ENCODE data around the gene C11orf21.
"Not testable (repeated sequence)": the region's sequence is repeated elsewhere in the genome, so short reads cannot be mapped to it uniquely, and the experiment has no call there.

The C11orf21 gene

DNA sequence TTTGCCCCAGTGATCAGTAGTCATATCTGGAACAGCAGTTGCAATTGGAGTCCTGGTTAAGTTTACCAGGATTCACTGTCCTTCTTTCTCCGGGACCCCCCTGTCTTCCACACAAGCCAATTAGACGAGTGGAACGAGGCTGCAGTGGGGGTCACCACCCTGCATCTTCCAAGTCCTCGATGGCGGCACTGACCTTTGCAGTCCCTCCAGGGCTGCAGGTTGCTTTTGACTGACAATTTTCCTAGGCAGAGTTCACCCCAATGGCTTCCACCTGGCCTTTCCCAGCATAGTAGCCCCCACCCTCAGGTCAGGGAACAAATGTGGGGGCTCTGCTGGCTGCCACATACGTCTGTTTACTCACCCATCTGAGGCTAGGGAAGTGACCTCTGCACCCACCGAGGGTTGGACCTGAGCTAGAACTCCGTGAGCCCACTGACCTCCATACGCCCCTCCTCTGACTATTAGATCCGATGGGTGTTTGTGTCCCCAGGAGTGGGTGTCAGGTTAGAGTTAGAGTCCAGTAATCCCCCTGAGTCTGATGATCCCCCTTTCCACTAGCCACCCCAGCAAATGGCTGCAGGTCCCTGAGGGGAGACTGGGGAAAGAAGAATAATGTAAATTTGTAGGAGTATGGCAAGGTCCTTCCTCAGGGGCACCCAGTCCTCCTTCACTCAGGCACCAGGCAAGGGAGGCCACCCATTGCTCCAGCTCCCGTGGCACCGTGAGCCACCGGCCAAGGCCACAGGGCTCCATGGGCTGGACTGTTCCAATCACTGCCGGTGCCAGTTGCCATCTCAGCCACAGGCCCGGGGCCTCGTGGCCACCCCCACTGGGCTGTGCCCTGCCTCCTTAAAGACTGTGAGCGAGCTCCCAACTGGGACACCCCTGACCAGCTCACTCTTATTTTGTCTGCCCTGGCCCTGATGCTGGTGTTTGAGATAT lies 5.5 kb downstream of the C11orf21 start:
- no peak for DNase-seq

- no peak for DNase-seq
Measured at GRCh38 chr11:2294926-2295290, 6.8 kb downstream of the C11orf21 start.

DNA sequence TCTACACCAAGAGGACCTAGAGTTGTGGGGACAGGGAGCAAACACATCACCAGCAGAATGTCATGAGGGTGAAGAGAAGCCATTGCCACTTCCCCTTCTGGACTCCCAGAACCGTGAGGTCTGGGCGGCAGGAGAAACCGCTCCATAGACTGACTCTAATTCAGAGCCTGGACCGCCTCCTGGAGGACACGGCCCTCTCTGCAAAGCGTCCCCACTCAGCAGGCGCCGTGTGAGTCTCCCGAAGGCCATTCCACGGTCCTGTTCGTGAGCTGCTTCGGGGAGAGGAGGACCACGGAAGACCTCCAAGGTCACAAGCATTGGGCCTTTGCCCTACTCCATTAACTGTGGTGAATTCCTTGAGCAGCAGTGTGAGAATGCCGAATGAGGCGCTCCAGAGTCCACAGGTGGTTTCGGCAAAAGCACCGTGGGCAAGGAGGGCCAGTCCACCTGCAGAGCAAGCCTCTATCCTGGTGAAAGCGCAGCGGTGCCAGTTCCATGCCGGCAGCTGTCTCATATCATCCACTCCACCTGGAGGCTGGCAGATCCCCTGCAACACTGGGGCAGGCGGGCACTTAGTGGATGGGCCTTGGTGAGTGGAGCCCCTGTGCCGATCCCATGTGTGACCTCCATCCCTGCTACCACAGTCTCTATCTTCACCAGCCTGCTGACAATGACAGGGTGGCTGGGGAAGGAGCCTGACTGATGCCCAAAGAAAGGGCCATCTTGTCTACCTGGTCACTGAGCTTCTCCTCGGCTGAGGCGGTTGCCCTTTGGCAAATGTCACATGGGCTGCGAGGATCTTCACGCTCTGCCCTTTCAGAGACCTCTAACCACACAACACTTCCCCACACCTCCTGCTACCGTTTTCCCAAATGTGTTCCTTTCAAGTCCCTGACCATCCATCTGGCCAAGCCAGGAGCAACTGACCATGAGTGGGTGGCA lies 7.5 kb downstream of the C11orf21 start:
- no peak for DNase-seq

GRCh38 chr11:2293531-2293971 lies 8.2 kb downstream of the C11orf21 start:
- DNase-seq = no peak

DNA sequence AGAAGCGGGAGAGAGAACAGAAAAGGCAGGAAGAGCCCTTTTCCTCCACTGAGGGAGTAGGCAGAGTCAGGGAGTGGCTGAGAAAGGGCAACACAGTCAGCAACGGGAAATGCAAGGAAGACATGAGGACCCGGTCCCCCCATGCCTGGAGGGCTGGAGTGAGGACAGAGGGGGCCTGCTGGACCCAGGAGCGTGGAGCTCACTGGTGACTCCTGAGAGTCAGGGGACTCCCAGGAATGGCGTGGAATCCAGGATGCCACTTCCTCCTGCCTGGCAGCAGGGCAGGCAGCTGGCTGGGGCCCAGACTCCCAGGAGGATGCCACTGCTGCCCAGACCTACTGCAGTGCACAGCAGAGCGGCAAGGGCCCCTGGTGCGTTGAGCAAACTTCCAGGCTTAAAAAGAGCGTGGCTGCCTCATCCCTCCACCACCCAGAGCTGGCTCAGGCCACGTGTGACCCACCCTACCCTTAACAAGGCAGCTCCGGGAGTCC lies 11.3 kb downstream of the C11orf21 start:
- no peak for DNase-seq

- DNase-seq = no peak
Measured at GRCh38 chr11:2289859-2290258, 11.9 kb downstream of the C11orf21 start.

GRCh38 chr11:2289350-2289749 lies 12.4 kb downstream of the C11orf21 start:
- DNase-seq = no peak

GRCh38 chr11:2287091-2287490 lies 14.6 kb downstream of the C11orf21 start:
- no peak for DNase-seq

DNA sequence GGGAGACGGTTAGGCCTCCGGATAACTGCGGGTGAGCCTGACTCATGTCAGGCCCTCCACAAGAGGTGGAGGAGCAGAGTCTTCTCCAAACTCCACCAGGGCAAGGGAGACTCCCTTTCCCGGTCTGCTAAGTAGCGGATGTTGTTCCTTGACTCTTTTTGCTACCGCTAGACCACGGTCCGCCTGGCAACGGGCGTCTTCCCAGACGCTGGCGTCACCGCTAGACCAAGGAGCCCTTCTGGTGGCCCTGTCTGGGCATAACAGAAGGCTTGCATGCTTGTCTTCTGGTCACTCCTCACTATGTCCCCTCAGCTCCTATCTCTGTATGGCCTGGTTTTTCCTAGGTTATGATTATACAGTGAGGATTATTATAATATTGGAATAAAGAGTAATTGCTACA lies 15.4 kb downstream of the C11orf21 start:
- not testable (repeated sequence) for DNase-seq

DNA sequence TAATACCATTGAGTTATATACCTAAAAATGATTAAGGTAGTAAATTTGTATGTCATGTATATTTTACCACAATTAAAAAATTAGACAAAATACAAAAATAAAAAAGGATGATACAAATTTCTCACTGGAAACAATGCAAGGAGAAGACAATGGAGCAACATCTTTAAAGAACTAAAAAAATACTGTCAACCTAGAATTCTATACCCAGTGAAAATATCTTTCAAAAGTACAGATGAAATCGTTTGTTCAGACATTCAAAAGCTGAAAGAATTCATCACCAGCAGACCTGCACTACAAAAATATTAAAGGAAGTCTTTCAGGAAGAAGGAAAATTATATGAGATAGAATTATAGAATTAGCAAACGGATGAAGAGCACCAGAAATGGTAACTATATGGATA lies 21.5 kb downstream of the C11orf21 start:
- no peak for DNase-seq

DNA sequence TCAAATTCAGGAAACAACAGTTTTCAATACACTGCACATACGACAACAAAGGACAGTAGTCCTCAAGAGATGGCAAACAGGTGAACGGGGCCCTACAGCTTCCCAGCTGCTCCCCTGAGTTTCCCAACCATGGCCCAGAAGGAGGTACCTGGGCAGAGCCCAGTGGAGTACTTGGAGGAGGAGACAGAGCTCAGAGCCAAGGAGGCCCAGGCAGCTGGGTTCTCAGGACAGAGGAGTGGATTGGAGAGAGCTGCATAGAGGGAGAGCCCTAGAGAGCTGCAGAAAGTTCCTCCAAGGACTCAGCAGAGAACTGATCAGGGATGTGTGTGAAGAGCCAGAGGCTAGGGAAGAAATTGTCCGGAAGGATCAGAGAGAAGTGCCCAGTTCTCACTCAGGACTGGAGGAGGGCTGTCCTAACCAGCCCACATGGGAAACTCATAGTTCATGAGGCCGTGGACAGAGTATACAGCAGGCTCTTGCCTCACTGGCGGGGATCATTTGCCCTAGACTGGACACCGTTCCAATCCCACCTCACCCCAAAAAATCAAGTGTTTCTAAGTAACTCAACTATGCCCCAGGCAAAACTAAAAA lies 23.7 kb downstream of the C11orf21 start:
- DNase-seq = no peak

DNA sequence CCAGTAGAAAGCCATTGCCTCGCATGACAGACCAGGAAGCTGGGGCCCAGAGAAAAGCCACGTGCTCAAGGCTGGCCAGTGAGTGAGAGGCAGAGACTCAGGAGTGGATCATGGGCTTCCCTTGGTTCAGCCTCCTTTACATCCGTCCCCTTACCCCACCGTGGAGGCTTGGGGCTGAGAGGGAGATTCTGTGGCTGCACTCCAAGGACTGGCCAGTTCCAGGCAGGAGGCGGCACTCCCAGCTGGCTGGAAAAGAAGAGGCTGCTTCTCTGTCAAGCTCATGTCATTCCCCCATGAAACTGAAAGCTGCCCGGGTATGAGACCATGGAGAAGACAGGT lies 24.7 kb downstream of the C11orf21 start:
- DNase-seq = no peak

DNA sequence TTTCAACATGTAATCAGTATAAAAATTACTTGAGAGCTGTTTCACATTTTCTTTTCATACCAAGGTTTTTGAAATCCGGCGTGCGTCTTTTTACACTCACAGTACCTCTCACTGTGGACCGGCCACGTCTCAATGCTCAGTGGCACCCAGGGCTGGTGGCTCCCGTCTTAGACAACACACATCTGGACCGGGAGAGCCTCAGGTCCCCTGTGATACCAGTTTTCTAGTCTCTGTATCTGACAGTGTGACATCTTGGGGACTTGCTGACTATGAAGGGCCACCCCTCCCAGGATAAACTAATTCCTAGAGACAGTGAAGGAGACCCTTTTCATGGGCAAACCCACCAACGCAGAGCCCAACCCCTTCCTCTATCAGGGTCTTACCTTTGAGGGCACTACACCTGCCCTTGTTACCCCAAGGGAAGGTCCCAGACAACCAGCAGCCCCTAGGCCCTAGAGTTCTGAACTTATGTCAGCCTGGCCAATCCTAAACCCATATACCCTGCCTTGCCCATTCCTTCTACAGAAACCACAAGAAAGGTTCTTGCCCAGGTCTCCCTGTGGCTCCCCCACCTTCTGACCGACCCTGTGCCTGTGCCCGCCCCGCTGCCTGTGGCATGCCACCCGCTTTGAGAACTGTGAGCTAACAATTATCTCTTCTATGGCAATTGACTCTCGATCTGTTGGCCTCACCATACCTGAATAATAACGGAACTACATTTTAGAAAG lies 25.3 kb downstream of the C11orf21 start:
- no peak for DNase-seq

DNA sequence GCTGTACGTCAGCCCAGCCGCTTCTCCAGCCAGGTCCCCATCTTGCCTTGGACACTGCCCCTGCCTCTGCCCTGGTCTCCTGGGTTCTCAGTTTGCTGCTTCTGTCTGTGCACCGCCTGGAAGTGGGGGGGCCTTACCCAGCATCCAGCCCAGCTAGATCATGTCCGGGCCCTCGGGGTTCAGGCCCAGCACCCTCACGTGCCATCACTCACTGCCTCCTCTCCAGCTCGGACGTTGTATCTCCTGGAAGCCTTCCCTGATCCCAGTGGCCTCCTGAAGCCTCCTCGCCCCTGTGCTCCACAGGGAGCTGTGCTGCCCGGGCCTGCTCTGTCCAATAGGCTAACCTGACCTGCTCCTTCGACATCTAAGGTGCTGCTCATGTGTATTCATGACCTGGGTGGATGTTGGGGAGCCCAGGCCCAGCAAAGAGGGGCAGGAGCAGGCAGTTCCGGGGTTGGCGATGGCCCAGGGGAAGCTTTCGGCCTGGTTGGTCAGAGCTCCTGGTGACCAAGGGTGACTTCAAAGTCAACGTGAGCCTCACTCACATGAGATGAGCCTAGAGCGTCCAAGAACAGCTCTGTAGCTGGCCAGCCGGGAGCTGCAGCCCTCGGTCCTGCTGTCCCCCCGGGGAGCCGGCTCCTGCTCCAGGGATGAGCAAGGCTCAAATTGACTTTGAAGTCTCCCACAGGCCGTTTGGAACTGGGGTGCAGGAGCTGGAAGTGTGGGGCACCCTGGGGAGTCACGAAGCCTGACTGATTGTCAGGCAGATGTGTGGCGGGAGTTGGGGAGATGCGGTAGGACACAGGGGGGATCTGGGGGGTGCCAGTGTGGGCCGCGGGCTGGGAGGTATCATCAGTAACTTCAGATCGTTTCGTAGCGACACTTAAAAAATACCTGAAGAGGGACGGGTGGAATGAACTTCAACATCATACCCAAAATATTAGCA lies 26.1 kb downstream of the C11orf21 start:
- DNase-seq = no peak

DNA sequence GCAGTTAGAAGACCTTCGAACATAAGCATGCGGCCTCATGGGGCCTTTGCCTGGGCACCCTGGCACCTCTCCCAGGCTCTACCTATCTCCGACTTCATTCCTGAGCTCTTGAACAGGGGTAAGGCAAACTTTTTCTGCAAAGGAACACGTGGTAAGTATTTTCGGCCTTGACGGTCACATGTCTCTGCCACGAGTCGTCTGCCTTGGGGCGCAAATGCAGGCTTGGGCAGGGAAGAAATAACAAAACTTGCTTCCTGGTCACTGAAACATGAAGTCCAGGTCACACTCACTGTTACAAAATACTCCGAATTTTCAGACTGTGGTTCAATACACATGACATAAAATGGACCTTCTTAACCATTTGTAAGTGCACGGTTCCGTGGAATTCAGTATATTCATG lies 27.9 kb downstream of the C11orf21 start:
- DNase-seq = no peak

DNA sequence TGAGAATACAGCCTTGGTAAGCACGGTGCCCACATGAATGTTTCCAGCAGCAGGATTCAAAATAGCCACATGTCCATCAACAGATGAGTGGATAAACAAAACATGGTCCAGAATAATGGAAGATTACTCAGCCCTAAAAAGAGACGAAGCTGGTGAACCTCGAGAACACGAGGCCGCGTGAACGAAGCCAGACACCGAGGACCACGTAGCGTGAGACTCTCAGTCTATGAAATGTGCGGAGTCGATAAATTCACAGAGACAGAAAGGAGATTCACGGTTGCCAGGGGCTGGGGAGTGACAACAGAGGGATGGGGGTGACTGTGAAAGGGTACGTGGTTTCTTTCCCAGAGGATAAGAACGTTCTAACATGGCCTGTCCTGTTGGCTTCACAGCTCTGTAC lies 28.4 kb downstream of the C11orf21 start:
- DNase-seq = no peak

DNA sequence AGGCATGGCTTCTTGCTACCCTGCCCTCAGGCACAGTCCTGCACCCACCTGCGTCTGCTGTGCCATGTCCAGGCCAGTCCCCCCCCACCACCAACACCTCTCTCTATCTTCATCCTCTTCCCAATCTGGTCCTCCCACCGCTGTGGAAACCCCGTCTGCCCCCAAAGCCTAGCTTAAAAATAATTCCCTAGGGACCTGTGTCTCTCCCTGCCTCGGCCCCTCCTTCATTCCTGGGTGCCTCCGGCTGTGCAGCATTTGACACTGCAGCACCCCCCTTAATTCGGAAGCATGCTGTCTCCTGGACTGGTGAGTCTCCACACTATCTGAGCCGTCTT lies 28.8 kb downstream of the C11orf21 start:
- DNase-seq = no peak

DNA sequence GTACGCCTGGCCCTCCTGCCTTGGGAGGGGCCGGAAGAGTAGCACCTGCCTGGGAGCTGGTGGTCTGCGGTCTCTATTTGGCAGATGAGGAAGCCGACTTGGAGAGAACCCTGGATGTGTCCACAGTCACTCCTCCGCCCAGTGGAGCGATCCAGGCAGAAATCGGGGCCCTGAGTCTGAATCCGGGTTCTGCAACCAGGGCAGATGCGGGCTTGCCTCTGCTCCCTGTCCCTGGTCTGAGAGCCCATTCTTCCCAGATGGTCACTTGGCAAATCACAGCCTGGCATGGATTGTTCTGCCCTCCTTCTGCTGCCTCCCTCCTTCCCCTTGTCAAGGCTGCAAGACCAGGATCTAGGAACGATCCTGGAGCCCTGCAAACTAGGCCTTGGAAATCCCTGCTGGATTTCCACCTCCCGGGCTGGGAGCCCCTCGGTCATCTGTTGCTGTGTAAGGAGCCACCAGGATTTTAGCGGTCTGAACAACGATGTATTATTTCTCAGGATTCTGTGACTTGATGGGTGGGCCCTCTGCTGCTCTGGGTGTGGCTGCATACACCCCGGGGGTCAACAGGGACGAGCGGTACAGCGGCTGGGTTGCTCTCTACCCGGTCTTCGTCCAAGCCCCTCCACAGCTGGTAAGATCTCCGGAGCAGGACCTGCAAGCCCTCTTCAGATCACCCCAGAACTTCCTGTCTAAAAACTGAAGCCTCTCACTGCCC lies 29.3 kb downstream of the C11orf21 start:
- no peak for DNase-seq

DNA sequence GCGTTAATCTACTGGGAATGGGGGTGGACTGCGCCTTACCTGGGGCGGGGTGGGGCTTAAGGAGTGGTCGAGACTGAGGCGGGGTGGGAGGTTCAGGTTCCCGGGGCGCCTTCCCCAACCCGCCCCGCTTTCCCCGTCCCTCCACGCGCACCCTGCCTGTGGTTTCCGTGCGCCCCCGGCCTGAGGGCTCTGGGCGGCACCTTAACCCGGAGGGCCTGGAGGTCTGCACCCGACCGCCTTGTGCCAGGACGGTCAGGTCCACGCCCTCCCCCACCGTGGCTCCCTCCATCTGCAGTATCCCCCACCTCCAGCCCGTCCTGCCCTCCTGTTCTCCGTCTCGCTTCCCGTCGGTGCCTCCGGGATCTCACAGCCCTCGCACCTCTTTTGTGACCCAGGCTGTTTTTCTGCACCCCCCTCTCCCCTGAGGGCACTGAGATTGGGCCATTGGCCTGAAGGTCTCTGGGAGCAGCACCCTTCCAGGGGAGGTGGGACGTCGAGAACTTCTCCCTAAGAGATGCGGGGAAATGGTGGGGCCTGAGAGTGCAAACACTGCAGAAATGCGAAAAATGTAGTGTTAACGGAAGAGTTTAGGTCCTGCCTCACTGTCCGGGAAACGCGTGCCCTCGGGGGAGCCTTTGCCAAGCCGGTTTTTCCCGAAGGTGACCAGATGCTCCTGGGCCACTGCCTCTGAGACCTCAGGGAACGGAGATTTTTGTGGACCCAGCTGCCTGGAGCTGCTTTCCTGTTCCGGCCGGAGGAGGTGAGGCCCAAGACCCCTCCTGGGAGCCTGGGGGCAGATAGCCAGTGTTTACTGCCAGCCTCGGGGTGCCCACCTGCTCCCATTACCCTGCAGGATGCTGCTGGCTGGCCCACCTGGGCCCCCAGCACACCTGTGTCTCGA lies 30.1 kb downstream of the C11orf21 start:
- no peak for DNase-seq

DNA sequence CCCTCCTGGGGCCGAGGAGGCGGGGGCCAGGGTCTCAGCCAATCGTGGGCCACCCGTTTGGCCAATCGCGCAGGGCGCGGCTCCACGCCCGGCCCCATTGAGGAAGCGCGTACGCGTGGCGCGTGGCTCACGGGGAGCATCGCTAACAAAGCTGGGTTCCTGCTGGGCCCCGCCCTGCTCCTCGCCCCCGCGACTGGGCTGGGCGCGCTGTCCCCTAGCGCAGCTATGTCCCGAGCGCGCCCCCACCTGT lies 30.7 kb downstream of the C11orf21 start:
- DNase-seq = no peak
